ENCODE measurements around the gene OPCML. TPM values are rescaled to one million over a fixed set of nuclear protein-coding genes. Genes with fewer than 3 reads are reported as not detected.

OPCML gene
- total RNA-seq, 2 donors from 2014 or later, result under 0.01 TPM; not detected in 1

GRCh38 chr11:133123796-133124195 is 408.5 kb downstream of the OPCML start:
- intact Hi-C loops (cut with DNase I), result no loop called here
- WGBS, 2 donors, result 31 to 42% methylated on average over 4 of the region's 4 CpGs
- H3K36me3 ChIP-seq (replicated peaks in 1 of 2; ENCODE audit: insufficient read depth in 1 of 2, low read depth in 2 of 2), result no peaks in the 10 kb centered on the region

GRCh38 chr11:133123366-133123765 is 408.9 kb downstream of the OPCML start:
- intact Hi-C loops (cut with DNase I), result no loop called here
- no peak for TF ChIP-seq POLR2A (IDR thresholded peaks at IDR 0.05)
- TF ChIP-seq, protein P1, sequence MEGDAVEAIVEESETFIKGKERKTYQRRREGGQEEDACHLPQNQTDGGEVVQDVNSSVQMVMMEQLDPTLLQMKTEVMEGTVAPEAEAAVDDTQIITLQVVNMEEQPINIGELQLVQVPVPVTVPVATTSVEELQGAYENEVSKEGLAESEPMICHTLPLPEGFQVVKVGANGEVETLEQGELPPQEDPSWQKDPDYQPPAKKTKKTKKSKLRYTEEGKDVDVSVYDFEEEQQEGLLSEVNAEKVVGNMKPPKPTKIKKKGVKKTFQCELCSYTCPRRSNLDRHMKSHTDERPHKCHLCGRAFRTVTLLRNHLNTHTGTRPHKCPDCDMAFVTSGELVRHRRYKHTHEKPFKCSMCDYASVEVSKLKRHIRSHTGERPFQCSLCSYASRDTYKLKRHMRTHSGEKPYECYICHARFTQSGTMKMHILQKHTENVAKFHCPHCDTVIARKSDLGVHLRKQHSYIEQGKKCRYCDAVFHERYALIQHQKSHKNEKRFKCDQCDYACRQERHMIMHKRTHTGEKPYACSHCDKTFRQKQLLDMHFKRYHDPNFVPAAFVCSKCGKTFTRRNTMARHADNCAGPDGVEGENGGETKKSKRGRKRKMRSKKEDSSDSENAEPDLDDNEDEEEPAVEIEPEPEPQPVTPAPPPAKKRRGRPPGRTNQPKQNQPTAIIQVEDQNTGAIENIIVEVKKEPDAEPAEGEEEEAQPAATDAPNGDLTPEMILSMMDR (IDR thresholded peaks at IDR 0.05), result no peak
- Histone ChIP-seq H3K9me3 (no peaks in the 10 kb centered on the region), H3K36me3 (replicated peaks in 1 of 2; ENCODE audit: insufficient read depth in 1 of 2, low read depth in 2 of 2) (no peaks in the 10 kb centered on the region), H3K27ac (no peak overlapping the region), H3K4me3 (no peak overlapping the region), H3K27me3 (peaks cover 0 to 8% of the 10 kb centered on the region in 2 donors), H3K4me1 (no peaks in the 10 kb centered on the region)
- DNase-seq (no peak), ATAC-seq (no peak)
- 40 to 48% methylated on average over 7 of the region's 7 CpGs for WGBS, 2 donors

More at GRCh38 chr11:133123796-133124195, 408.5 kb downstream of the OPCML start:
- ATAC-seq, result no peak
- Histone ChIP-seq H3K4me3 (no peak overlapping the region), H3K27me3 (peaks cover 0 to 8% of the 10 kb centered on the region in 2 donors), H3K9me3 (no peaks in the 10 kb centered on the region), H3K27ac (no peak overlapping the region), H3K4me1 (no peaks in the 10 kb centered on the region)
- TF ChIP-seq, protein P1 (IDR thresholded peaks at IDR 0.05), result no peak
- no peak for TF ChIP-seq POLR2A (IDR thresholded peaks at IDR 0.05)
- DNase-seq, result no peak

DNA sequence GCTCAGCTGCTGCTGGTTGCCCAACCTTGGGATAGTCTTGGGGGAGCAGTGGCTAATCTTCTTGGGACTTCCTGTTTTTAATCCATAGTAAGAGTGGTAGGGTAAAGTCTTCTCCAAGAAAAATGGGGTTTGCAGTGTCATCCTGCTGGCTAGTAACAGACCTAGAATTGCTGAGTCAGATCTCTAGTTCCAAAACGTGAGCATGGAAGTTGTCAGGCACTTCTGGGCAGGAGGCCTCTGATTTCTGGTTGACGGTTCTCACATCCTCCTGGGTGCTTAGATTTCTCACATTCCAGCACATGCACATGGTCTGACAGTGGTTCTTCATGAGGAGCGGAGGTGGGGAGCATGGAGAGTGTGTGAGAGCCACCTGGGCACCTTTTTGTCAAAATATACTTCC is 410.0 kb downstream of the OPCML start:
- TF ChIP-seq POLR2A (IDR thresholded peaks at IDR 0.05), result no peak
- TF ChIP-seq, protein P1 (IDR thresholded peaks at IDR 0.05), result no peak

DNA sequence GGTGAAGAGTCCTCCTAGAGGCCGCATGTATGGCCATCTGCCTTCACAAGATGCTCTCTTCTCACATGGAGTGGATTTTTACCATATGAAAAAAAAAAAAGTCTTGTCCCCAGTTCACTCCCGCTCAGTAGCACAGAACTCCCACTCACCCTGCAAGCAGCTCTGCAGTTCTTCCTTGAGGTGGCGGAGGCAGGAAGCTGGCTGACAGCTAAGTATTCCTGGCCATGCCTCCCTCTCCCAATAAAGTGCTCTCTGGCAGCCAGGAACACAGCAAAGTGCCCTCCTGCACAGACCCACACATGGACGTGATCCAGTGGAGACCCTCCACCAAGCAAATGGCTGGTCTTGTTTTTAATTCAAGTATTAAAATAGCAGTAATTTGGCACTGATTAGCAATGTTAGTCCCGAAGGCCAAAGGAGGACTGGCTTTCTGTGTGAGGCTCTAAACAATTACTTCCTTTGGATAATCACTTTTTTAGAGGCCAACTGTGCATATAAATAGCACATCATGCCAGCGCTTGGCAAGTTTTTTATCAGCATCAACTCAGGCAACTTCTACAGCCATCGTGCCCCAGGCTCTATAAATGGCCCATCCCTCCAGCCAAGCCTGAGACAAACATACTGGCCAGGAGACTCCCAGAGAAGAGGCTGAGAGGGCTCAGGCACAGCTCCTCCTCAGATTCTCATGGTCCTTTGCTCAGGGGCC is 413.6 kb downstream of the OPCML start:
- DNase-seq (no peak), ATAC-seq (no peak)
- no peak overlapping the region for H3K4me3 ChIP-seq
- TF ChIP-seq POLR2A (IDR thresholded peaks at IDR 0.05), result no peak
- TF ChIP-seq, protein P1 (IDR thresholded peaks at IDR 0.05), result no peak
- intact Hi-C loops (cut with DNase I), result no loop called here
- H3K27me3 ChIP-seq, result no peaks in the 10 kb centered on the region
- no peak overlapping the region for H3K27ac ChIP-seq
- peaks cover 2% of the 10 kb centered on the region for H3K4me1 ChIP-seq
- no peaks in the 10 kb centered on the region for H3K9me3 ChIP-seq
- no peaks in the 10 kb centered on the region for H3K36me3 ChIP-seq (replicated peaks in 1 of 2; ENCODE audit: insufficient read depth in 1 of 2, low read depth in 2 of 2)
- WGBS, 2 donors, result 65% methylated on average over 7 of the region's 7 CpGs

More for the DNA sequence above, 410.0 kb downstream of the OPCML start:
- Histone ChIP-seq H3K27me3 (peaks cover 0 to 8% of the 10 kb centered on the region in 2 donors), H3K27ac (no peak overlapping the region), H3K4me3 (no peak overlapping the region), H3K4me1 (no peaks in the 10 kb centered on the region), H3K9me3 (no peaks in the 10 kb centered on the region), H3K36me3 (replicated peaks in 1 of 2; ENCODE audit: insufficient read depth in 1 of 2, low read depth in 2 of 2) (no peaks in the 10 kb centered on the region)
- WGBS, 2 donors, result 8 to 10% methylated on average over 3 of the region's 3 CpGs
- DNase-seq (no peak), ATAC-seq (no peak)
- intact Hi-C loops (cut with DNase I), result no loop called here

GRCh38 chr11:133115099-133115498 is 417.2 kb downstream of the OPCML start:
- Histone ChIP-seq H3K4me3 (no peak overlapping the region), H3K36me3 (replicated peaks in 1 of 2; ENCODE audit: insufficient read depth in 1 of 2, low read depth in 2 of 2) (no peaks in the 10 kb centered on the region), H3K27me3 (no peaks in the 10 kb centered on the region), H3K9me3 (no peaks in the 10 kb centered on the region), H3K4me1 (peaks cover 8% of the 10 kb centered on the region), H3K27ac (no peak overlapping the region)
- TF ChIP-seq, protein P1 (IDR thresholded peaks at IDR 0.05), result no peak
- no peak for TF ChIP-seq POLR2A (IDR thresholded peaks at IDR 0.05)
- ATAC-seq (no peak), DNase-seq (no peak)
- intact Hi-C loops (cut with DNase I), result no loop called here
- WGBS, 2 donors, result 86 to 92% methylated on average over 7 of the region's 7 CpGs
